Erythroblast (primary cell): ENCODE results near the gene KLK7.
A peak's percentile ranks its signal among the peaks of the same experiment; 100 is the strongest.

Experiments
- DNase-seq, 2 experiments: peaks; one replicate each; lab custom pipeline; 2025; lab: John Stamatoyannopoulos, UW
- GATA1 ChIP-seq: IDR thresholded peaks from 2 replicates; pipeline ENCODE4 v1.6.1; 2011; ENCODE audit warnings: low read depth, mild to moderate bottlenecking, control low read depth, low read length, moderate library complexity
- POLR2A ChIP-seq: IDR thresholded peaks from 2 replicates; pipeline ENCODE4 v1.6.1; 2011; ENCODE audit warnings: mild to moderate bottlenecking, low read length

Gene KLK7

GRCh38 chr19:50949861-50950260, 33.9 kb downstream of the KLK7 start:
- TF ChIP-seq POLR2A (no peak), GATA1 (no peak)
- DNase-seq: no peak

GRCh38 chr19:50947123-50947522, 36.6 kb downstream of the KLK7 start:
- TF ChIP-seq GATA1: no peak
- no peak for TF ChIP-seq POLR2A
- DNase-seq: no peak

DNA sequence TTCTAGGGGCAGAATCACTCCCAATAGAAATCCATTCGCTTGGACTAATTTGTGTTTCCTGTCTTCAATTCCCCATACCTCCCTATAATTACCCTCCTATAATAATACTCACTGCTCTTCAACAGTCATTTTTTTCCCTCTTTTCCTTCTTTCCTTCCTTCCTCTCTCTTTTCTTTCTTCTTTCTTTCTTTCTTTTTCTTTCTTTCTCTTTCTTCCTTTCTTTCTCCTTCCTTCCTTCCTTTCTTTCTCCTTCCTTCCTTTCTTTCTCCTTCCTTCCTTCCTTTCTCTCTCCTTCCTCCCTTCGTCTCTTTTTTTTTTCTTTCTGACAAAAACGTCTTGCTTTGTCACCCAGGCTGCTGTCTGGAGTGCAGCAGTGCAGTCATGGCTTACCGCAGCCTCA, 38.9 kb downstream of the KLK7 start:
- TF ChIP-seq POLR2A: no peak
- no peak for TF ChIP-seq GATA1
- no peak for DNase-seq

DNA sequence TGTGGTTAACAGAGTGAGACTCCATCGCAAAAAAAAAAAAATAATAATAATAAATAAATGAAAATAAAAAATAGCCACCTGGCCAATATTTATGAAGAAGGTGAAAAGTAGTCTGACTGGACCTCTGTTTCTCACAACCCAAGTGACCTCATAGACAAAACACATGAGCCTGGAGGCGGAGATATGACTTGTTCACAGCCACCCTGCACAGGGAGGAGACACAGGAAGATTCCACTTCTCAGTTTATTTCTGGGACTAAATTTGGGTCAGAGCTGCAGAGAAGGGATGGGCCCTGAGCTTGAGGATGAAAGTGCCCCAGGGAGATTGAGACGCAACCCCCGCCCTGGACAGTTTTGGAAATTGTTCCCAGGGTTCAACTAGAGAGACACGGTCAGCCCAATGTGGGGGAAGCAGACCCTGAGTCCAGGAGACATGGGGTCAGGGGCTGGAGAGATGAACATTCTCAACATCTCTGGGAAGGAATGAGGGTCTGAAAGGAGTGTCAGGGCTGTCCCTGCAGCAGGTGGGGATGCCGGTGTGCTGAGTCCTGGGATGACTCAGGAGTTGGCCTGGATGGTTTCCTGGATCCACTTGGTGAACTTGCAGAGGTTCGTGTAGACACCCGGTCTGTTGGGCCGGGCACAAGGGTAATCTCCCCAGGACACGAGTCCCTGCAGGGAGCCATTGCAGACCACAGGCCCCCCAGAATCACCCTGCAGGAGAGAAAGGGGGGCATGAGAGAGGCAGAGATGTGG, 40.5 kb downstream of the KLK7 start:
- no peak for DNase-seq

GRCh38 chr19:50939596-50939995, 44.1 kb downstream of the KLK7 start:
- TF ChIP-seq POLR2A (no peak), GATA1 (no peak)
- DNase-seq: no peak

More for the DNA sequence above, 40.5 kb downstream of the KLK7 start:
- no peak for TF ChIP-seq GATA1
- no peak for TF ChIP-seq POLR2A

- peak; percentile 46 to 71 for DNase-seq
- no peak for TF ChIP-seq GATA1
- no peak for TF ChIP-seq POLR2A
These were observed 50.1 kb downstream of the KLK7 start for GRCh38 chr19:50933640-50934039.

- TF ChIP-seq GATA1 (no peak), POLR2A (no peak)
These were observed 51.0 kb downstream of the KLK7 start for GRCh38 chr19:50932690-50933083.

GRCh38 chr19:50932018-50932689, 51.6 kb downstream of the KLK7 start:
- no peak for DNase-seq
- TF ChIP-seq GATA1 (no peak), POLR2A (no peak)

More at GRCh38 chr19:50932690-50933083, 51.0 kb downstream of the KLK7 start:
- no peak for DNase-seq

DNA sequence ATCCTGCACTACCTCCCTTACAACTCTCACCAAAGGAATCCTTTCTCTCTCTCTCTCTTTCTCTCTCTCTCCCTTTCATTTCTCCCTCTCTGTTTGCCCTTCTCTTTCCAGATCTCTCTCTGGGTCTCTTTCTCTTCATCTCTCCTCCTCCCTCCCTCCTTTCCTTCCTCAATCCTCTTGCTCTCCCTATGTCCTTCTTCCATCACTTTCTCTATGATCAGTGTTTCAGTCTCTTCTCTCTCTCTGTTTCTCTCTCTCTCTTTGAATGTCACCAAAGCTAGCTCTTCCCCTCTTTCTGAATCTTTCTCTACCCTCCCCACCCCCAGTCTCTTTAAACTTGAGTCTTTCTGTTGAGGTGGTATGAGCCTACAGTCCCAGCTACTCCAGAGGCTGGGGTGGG, 52.7 kb downstream of the KLK7 start:
- no peak for TF ChIP-seq POLR2A
- no peak for TF ChIP-seq GATA1
- DNase-seq: no peak

DNA sequence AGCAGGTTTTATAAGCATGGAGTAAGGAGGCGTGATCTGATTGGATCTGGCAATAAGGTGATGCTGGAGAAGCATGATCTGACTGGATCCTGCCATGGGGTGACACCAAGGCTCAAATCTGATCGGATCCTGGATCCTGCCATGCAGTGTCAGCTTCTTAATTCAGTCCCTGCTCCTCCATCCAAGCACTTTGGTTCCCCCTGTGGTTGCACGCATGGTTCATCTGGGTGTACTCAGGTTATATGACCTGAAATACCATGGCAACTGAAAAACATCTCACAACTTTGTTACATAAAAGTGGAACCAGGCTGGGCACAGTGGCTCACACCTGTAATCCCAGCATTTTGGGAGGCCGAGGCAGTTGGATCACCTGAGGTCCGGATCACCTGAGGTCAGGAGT, 54.9 kb downstream of the KLK7 start:
- TF ChIP-seq POLR2A (no peak), GATA1 (no peak)
- no peak for DNase-seq
